Activated CD8-positive, alpha-beta memory T cell treated with anti-CD3 and anti-CD28 coated beads, Interleukin-2, amount 50 U/mL, for 1 hour (primary cell): ENCODE data around the gene UBE2E2.

Source experiments
- DNase-seq: peaks from one replicate; pipeline ENCODE4 v3.0.0-alpha.2; 2020; ENCODE audit errors: extremely low read depth

Gene UBE2E2

DNA sequence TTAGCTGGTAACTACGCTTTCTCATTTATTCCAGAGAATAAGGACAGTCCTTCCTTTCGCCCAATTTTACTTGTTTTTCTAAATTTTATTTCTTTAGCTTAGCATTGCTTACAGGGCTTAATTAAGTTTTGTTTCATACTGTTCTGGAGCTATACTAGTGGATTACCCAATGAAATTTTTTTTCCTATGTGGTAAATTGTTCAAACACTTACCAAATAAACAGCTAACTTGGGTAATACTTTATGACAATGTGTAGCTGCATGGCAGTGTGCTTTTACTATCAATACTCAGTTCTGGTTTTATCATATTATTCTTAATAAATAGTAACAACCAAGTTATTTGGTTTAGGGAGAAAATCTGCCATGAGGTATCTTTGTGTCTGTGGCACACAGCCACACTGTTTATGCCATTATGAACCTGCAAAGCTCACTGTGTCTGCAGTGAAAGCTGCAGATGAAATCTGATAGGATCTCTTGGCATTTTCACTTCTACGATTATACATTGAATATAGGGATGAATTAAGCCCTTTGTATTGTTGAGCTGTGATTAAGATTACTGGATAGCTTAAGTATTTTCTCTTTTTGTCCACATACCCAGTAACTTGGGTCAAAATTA, 37.2 kb downstream of the UBE2E2 start:
- DNase-seq, result no peak

DNA sequence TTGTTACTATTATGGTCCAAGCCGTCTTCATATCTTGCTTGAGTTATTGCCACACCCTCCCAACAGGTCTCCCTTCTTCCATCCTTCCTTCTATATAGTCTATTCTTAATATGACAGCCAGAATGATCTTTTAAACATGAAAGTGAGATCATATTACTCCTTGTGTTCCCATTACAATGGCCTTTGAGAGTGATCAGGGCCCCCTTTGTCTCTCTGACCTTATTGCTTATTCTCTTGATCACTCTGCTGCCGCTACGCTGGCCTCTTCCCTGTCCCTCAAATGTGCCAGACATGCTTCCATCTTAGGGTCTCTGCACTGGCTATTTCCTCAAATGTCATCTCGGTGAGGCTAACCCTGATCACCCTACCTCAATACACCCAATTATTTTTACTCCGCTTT, 38.1 kb downstream of the UBE2E2 start:
- DNase-seq, result no peak

- DNase-seq, result no peak
Measured at GRCh38 chr3:23242106-23242505, 39.0 kb downstream of the UBE2E2 start.

DNA sequence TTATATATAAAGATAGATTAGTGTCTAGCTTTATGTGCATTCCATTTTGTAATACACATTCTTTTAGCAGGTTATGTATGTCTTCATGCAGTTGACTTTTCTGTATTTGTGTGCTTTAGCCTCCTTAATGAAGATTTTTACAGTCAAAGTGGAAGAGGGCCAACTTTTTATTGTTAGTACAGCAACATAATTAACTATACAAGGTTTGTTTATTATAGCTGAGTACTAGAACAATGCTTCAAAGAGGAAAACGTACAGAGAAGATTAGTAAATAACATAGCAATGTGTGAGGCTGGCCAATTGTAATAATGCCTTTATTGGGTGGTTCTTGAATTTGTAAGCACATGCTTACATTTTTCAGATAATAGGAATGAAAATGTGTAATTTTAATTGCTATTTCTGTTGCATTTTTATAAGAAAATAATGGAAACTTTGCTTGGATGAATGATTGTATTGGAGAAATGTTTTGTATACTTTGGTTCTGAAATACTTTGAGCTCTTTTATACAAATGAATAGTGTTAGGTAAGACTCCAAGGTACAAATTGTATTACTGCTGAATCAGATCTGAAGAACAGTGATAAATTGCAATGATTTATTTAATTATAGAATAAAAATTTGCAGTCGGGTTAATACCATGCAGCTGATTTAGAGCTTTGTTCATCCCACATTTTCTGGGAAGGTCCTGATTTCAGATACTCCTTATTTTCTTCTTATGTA, 41.4 kb downstream of the UBE2E2 start:
- DNase-seq, result no peak

- no peak for DNase-seq
Measured at GRCh38 chr3:23246651-23247050, 43.5 kb downstream of the UBE2E2 start.

GRCh38 chr3:23248594-23249131, 45.5 kb downstream of the UBE2E2 start:
- DNase-seq, result no peak

DNA sequence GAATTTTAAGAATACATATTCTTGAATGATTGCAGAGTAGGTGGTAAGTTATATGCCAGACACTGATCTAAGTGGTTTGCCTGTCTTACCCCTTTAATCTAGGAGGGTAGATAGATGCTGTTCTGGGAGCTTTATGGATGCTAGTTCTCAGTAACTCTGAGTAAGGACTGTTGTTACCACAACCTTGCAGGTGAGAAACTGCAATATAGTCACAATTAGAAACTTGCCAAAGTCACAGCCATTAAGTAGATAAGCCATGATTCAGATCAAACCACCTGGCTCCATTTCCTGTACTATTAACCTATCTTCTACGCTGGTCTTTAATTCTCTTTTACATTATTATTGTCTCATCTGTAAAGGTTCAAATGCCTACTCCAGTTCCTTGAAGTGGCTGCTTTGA, 46.8 kb downstream of the UBE2E2 start:
- no peak for DNase-seq

DNA sequence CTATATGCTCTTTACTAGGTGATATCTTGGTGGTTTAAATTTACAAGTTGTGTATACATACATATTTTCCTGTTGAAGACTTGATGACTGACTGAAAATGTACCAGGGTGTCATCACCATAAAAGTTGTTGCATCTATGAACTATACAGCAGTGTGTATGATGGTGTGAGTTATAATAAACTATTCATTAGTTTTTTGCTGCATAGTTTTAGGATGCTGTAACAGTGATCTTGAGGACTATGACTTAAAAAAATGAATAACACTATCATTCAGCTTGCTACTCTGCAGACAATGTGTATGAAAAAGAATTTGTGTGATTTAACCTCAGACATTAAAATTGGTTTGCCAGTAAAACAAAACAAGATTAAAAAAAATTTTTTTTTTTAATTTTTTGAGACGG, 49.0 kb downstream of the UBE2E2 start:
- no peak for DNase-seq

GRCh38 chr3:23253214-23253613, 50.1 kb downstream of the UBE2E2 start:
- DNase-seq, result no peak

DNA sequence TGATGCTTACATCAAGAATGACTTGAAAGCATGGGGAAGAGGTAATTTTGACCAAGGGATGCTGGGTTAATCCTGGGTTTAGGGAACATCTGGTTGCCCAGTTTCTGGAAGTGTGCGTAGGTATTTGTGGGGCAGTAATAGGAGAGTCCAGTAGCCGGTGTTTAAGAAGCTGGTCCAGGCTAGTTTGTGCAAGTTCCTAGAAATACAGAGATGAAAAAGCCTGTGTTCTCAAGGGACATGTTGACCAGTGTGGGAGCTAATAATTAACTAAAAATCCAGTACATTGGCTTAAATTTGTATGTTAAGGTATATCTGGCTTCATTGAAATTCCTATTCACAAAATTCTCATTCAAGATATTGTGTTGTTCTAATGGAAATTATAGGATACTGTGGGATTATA, 51.2 kb downstream of the UBE2E2 start:
- no peak for DNase-seq

DNA sequence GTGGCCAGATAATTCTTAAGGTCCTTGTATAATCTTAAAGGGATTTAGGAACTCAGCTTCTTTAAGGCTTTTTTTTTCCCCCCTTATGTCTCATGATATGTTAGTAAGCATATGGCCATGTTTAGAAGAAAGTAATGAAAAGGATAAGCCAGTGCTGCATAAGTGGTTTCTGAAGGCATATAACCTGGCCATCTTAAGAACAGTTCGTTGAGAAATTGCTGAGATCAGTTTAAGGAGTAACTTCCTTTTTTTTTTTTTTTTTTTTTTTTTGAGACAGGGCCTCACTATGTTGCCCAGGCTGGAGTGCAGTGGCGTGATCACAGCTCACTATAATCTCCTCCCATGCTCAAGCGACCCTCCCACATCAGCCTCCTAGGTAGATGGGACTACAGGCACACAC, 51.7 kb downstream of the UBE2E2 start:
- DNase-seq, result no peak

DNA sequence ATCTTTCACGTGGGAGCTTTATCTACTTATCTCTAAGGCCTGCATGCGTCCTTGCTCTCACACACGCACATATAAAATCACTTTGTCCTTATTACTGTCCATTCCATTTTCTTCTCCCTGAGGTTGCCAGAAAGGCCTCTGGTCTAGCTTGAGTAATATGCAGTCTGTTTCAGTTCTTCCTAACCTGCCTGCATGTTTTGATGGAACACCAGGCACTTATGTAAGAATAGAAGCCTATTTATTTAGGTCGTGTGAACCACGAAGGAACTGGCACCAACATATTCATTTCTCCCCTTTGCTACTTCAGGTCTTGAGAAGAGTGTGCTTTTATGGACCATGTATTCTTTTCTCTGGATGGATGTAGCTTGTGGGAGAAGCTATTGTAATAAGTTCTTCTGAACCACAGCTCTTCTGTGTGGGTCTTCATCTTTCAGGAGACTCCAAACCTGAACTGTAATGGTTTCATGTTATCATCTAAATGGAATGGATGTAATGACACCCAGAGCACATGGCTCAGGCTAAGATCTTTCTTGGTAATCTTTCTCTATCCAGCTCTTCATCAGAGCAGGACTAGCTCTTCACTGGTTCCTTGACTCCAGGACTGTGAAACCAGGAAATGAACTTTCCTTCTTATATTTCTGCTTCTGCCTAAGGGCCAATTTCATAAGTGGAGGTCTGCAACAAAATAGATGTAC, 53.8 kb downstream of the UBE2E2 start:
- no peak for DNase-seq

DNA sequence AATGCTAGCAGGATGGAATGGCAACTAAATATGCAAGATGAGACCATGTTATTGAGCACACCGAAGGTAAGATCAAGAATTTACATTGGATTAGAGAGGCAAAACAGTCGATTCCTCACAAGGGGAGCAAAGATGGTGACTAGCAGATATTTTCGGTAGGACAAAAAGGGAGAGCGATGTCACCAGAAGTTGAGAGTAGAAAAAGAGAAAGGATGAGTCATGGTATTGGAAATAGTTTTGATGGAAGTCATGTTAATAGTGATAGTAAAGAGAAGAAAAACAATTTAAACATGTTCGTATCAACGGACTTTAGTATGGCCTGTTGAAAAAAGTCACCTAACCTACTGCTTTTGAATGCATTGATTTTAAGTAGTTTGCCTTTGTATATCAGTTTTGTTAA, 55.0 kb downstream of the UBE2E2 start:
- no peak for DNase-seq

GRCh38 chr3:23259515-23259914, 56.4 kb downstream of the UBE2E2 start:
- DNase-seq, result no peak

DNA sequence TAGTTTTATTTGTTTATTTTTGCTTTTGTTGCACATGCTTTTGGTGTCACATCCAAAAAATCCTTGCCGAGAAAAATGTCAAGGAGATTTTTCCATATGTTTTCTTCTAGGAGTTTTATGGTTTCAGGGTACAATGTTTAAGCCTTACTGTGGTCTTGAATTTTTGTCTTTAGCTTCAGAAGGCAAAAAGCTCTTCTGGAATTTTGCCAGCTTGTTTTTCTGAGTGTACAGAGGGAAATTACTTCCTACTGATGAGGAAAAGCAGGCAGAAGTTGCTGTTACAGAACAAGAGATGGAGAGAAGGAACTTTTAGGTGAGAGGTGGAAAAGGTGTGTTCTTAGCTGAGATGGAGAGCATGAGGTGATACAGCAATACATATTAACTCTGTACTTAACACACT, 59.6 kb downstream of the UBE2E2 start:
- no peak for DNase-seq

DNA sequence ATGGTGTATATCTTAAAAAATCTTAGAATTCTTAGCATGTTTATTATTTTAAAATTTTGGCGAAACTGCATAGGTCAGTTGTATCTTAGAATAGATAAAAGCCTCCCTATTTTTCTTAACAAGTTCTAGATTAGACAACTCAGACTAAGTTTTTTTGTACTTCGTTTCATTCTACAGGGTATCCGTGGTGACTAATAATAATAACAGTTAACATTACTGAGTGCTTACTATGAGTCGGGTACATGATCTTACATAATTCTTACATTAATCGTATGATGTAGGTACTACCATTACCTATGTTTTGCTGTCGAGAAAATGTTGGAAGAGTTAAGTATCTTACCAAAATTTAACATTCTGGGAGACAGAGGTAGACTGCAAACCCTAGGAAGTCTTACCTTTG, 60.7 kb downstream of the UBE2E2 start:
- DNase-seq, result no peak

DNA sequence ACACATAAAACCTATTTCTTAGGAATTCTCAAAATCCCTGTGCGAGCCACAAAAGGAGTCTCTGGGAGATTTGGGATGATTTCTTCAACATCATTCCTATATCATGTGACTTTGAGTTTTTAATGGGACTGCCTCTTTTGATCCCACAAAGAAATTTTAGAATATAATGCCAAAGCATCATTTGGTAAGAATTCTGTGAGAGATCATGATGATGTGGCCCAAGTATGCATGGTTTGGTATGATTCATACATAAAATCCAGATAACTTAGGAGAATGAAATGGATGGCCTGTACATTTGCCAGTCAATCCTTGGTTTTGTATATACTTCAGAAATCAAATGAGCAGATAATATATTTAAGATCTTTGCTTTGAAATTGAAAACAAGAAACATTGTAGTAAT, 61.3 kb downstream of the UBE2E2 start:
- DNase-seq, result no peak

GRCh38 chr3:23270423-23270822, 67.3 kb downstream of the UBE2E2 start:
- DNase-seq, result no peak

- DNase-seq, result no peak
Measured at GRCh38 chr3:23271876-23272741, 69.0 kb downstream of the UBE2E2 start.

DNA sequence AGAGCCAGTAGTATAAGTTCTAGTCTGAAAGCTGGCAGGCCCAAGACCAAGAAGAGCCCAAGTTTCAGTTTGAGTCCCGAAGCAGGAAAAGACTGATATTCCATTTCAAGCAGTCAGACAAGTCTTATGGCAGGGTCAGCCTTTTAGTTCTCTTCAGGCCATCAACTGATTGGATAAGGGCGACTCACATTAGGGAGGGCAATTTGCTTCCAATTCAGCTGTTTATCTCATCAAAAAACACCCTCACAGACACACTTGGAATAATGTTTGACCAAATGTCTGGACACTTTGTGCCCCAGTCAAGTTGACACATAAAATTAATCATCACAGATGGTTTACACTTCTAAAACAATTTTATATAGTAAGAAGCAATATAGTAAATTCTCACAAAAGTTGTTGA, 69.7 kb downstream of the UBE2E2 start:
- DNase-seq, result no peak

DNA sequence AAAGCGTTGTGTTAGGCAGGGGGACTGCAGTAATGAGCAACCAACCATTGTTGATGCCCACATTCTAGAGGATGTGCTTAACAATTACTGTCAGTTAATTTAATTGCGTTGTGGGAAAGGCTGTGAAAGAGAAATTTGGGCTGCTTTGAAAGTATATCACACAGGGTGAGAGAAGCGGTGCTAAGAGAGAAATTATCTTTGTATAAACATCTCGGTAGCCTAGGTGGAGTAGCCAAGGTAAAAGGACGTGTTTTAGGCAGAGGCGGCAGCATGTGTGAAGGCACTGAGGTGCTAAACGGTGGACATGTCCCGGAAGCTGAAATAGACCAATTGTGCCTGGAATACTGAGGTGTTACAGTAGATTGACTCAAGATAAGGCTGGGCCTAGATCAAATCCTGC, 71.9 kb downstream of the UBE2E2 start:
- DNase-seq, result no peak

GRCh38 chr3:23275814-23276213, 72.7 kb downstream of the UBE2E2 start:
- no peak for DNase-seq
